Amniotic stem cell (primary cell): ENCODE results near the gene RGSL1.

Source experiments
- DNase-seq: peaks from one replicate; lab custom pipeline; 2025; lab: John Stamatoyannopoulos, UW

The RGSL1 gene

GRCh38 chr1:182588500-182589396 lies 138.8 kb downstream of the RGSL1 start, which contains the start of gene RNASEL:
RNASEL (minus strand) TSS chr1:182589256; CDS start chr1:182586806, 2,450 bp downstream.
- DNase-seq: peak; percentile 45

GRCh38 chr1:182589520-182589919 lies 139.6 kb downstream of the RGSL1 start:
- DNase-seq: no peak

- DNase-seq: no peak
These were observed 140.0 kb downstream of the RGSL1 start for GRCh38 chr1:182589931-182590330.

- peak; percentile 23 for DNase-seq
These were observed 145.8 kb downstream of the RGSL1 start for GRCh38 chr1:182595641-182596240.

GRCh38 chr1:182596934-182597333 lies 147.0 kb downstream of the RGSL1 start:
- no peak for DNase-seq

GRCh38 chr1:182598296-182598695 lies 148.3 kb downstream of the RGSL1 start:
- no peak for DNase-seq

- DNase-seq: no peak
These were observed 149.4 kb downstream of the RGSL1 start for GRCh38 chr1:182599339-182599738.

- DNase-seq: no peak
These were observed 150.2 kb downstream of the RGSL1 start for GRCh38 chr1:182600036-182600713.

- no peak for DNase-seq
These were observed 150.9 kb downstream of the RGSL1 start for GRCh38 chr1:182600745-182601415.

GRCh38 chr1:182601416-182601786 lies 151.5 kb downstream of the RGSL1 start:
- peak; percentile 74 for DNase-seq

- DNase-seq: no peak
These were observed 152.0 kb downstream of the RGSL1 start for GRCh38 chr1:182601913-182602312.

- no peak for DNase-seq
These were observed 153.1 kb downstream of the RGSL1 start for GRCh38 chr1:182602935-182603645.

- DNase-seq: no peak
These were observed 153.8 kb downstream of the RGSL1 start for GRCh38 chr1:182603646-182604174.

GRCh38 chr1:182604175-182605164 lies 154.5 kb downstream of the RGSL1 start, which contains the start of gene RGS16:
RGS16 (minus strand) TSS chr1:182604389; CDS start chr1:182604259, 130 bp downstream.
- peak; percentile 60 for DNase-seq

- no peak for DNase-seq
These were observed 157.6 kb downstream of the RGSL1 start for GRCh38 chr1:182607566-182607965.

- no peak for DNase-seq
These were observed 158.3 kb downstream of the RGSL1 start for GRCh38 chr1:182608236-182608635.

GRCh38 chr1:182608845-182609610 lies 159.1 kb downstream of the RGSL1 start:
- DNase-seq: no peak
